ENCODE measurements around the gene PLA2G15.

Gene PLA2G15

GRCh38 chr16:68265078-68265920, 20.1 kb downstream of the PLA2G15 start:
- Histone ChIP-seq H3K27me3 (ENCODE audit: insufficient read depth, low read length, poor library complexity) (no peaks in the 10 kb centered on the region), H3K4me2 (ENCODE audit: low read length) (peak overlapping the region; percentile 39), H3K23ac (ENCODE audit: low read length) (peak overlapping the region; percentile 99), H3K27ac (ENCODE audit: low read depth, low read length) (peak overlapping the region; percentile 77), H3K4me1 (ENCODE audit: control insufficient read depth, low read depth, low read length) (peaks cover 2% of the 10 kb centered on the region), H2BK120ac (ENCODE audit: low read depth, low read length) (no peak overlapping the region), H3K18ac (ENCODE audit: low read length) (peak overlapping the region; percentile 13), H3K79me2 (ENCODE audit: control insufficient read depth, insufficient read depth, low read length) (peaks cover 30% of the 10 kb centered on the region), H2BK5ac (ENCODE audit: low read length) (no peak overlapping the region), H3K56ac (ENCODE audit: low read length) (peak overlapping the region; percentile 99), H4K8ac (ENCODE audit: low read depth, low read length) (no peak overlapping the region), H2AK5ac (ENCODE audit: low read length) (no peak overlapping the region), H2BK15ac (replicated peaks; ENCODE audit: low read depth) (no peak overlapping the region), H4K5ac (ENCODE audit: low read length) (no peak overlapping the region), H3K4me3 (ENCODE audit: low read length) (peak overlapping the region; percentile 88), H3K79me1 (ENCODE audit: low read length) (peaks cover 7% of the 10 kb centered on the region), H3K9ac (ENCODE audit: low read length) (peak overlapping the region; percentile 97), H3K4ac (ENCODE audit: low read depth, low read length) (no peak overlapping the region), H3K36me3 (ENCODE audit: control insufficient read depth, insufficient read depth, low read length) (no peaks in the 10 kb centered on the region)
- peak; percentile 86 for DNase-seq
- WGBS (ENCODE audit: extremely low coverage, insufficient coverage, low lambda C conversion rate) = no CpG with 5 or more reads among the region's 23 CpGs

- peak; percentile 80 for DNase-seq
- H3K27ac ChIP-seq (ENCODE audit: low read depth, low read length) = no peak overlapping the region
- H2BK15ac ChIP-seq (replicated peaks; ENCODE audit: low read depth) = no peak overlapping the region
- H3K4me2 ChIP-seq (ENCODE audit: low read length) = peak overlapping the region; percentile 5
- H3K9ac ChIP-seq (ENCODE audit: low read length) = peak overlapping the region; percentile 0
- H3K79me1 ChIP-seq (ENCODE audit: low read length) = peaks cover 7% of the 10 kb centered on the region
- no peak overlapping the region for H2AK5ac ChIP-seq (ENCODE audit: low read length)
- no peak overlapping the region for H4K8ac ChIP-seq (ENCODE audit: low read depth, low read length)
- peaks cover 45% of the 10 kb centered on the region for H3K79me2 ChIP-seq (ENCODE audit: control insufficient read depth, insufficient read depth, low read length)
- H3K36me3 ChIP-seq (ENCODE audit: control insufficient read depth, insufficient read depth, low read length) = no peaks in the 10 kb centered on the region
- H2BK120ac ChIP-seq (ENCODE audit: low read depth, low read length) = no peak overlapping the region
- peak overlapping the region; percentile 44 for H2BK5ac ChIP-seq (ENCODE audit: low read length)
- H4K5ac ChIP-seq (ENCODE audit: low read length) = no peak overlapping the region
- H3K27me3 ChIP-seq (ENCODE audit: insufficient read depth, low read length, poor library complexity) = no peaks in the 10 kb centered on the region
- no CpG with 5 or more reads among the region's 6 CpGs for WGBS (ENCODE audit: extremely low coverage, insufficient coverage, low lambda C conversion rate)
- H3K4ac ChIP-seq (ENCODE audit: low read depth, low read length) = no peak overlapping the region
- H3K4me3 ChIP-seq (ENCODE audit: low read length) = no peak overlapping the region
- peak overlapping the region; percentile 1 for H3K56ac ChIP-seq (ENCODE audit: low read length)
- peak overlapping the region; percentile 4 for H3K18ac ChIP-seq (ENCODE audit: low read length)
- H3K23ac ChIP-seq (ENCODE audit: low read length) = no peak overlapping the region
- H3K4me1 ChIP-seq (ENCODE audit: control insufficient read depth, low read depth, low read length) = peaks cover 2% of the 10 kb centered on the region
These were observed 22.6 kb downstream of the PLA2G15 start for GRCh38 chr16:68267612-68268405.

DNA sequence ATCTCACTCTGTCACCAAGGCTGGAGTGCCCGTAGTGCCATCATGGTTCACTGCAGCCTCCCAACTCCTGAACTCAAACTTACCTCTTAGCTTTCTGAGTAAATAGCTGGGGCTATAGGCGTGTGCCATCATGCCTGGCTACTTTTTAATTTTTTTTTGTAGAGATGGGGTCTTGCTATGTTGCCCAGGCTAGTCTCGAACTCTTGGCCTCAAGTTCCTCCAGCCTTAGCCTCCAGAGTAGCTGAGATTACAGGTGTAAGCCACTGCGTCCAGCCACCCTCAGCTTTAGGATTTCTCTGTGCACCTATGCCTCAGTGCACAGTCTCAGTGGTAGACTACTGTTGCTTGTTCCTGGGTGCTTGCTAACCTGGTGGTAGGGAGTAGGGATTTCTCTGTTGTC, 24.6 kb downstream of the PLA2G15 start:
- WGBS (ENCODE audit: extremely low coverage, insufficient coverage, low lambda C conversion rate) = no CpG with 5 or more reads among the region's 4 CpGs
- Histone ChIP-seq H3K18ac (ENCODE audit: low read length) (no peak overlapping the region), H3K4ac (ENCODE audit: low read depth, low read length) (no peak overlapping the region), H2BK5ac (ENCODE audit: low read length) (no peak overlapping the region), H3K9ac (ENCODE audit: low read length) (no peak overlapping the region), H3K23ac (ENCODE audit: low read length) (no peak overlapping the region), H3K36me3 (ENCODE audit: control insufficient read depth, insufficient read depth, low read length) (peaks cover 6% of the 10 kb centered on the region), H3K4me2 (ENCODE audit: low read length) (no peak overlapping the region), H4K5ac (ENCODE audit: low read length) (no peak overlapping the region), H3K27ac (ENCODE audit: low read depth, low read length) (no peak overlapping the region), H3K4me3 (ENCODE audit: low read length) (no peak overlapping the region), H3K27me3 (ENCODE audit: insufficient read depth, low read length, poor library complexity) (no peaks in the 10 kb centered on the region), H4K8ac (ENCODE audit: low read depth, low read length) (no peak overlapping the region), H3K56ac (ENCODE audit: low read length) (no peak overlapping the region), H3K79me2 (ENCODE audit: control insufficient read depth, insufficient read depth, low read length) (peaks cover 53% of the 10 kb centered on the region), H3K79me1 (ENCODE audit: low read length) (peaks cover 21% of the 10 kb centered on the region), H2AK5ac (ENCODE audit: low read length) (no peak overlapping the region), H2BK15ac (replicated peaks; ENCODE audit: low read depth) (no peak overlapping the region), H2BK120ac (ENCODE audit: low read depth, low read length) (no peak overlapping the region), H3K4me1 (ENCODE audit: control insufficient read depth, low read depth, low read length) (peaks cover 4% of the 10 kb centered on the region)
- DNase-seq = no peak

DNA sequence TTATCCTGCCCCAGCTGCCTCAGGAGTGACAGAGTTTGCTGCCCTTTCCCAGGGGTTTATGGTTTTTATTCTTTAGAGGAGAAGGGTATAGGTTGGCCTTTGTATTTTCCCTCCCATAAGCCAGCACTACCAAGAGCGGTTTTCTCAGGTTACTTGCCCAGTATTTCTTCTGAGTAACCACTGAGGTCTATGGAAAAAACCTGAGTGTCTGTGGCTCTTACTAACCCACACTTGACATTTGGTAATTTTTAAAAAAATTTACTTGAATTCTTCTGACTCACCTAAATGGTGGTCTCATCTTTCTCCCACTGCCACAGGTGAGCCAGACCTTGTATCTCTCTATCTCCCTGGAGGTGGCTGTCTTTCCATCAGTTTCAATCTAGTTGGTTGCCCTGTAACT, 25.2 kb downstream of the PLA2G15 start:
- Histone ChIP-seq H2BK5ac (ENCODE audit: low read length) (no peak overlapping the region), H2BK15ac (replicated peaks; ENCODE audit: low read depth) (no peak overlapping the region), H3K4ac (ENCODE audit: low read depth, low read length) (no peak overlapping the region), H2AK5ac (ENCODE audit: low read length) (no peak overlapping the region), H3K36me3 (ENCODE audit: control insufficient read depth, insufficient read depth, low read length) (peaks cover 6% of the 10 kb centered on the region), H3K9ac (ENCODE audit: low read length) (no peak overlapping the region), H2BK120ac (ENCODE audit: low read depth, low read length) (no peak overlapping the region), H3K27ac (ENCODE audit: low read depth, low read length) (no peak overlapping the region), H3K79me1 (ENCODE audit: low read length) (peaks cover 23% of the 10 kb centered on the region), H3K27me3 (ENCODE audit: insufficient read depth, low read length, poor library complexity) (no peaks in the 10 kb centered on the region), H3K23ac (ENCODE audit: low read length) (no peak overlapping the region), H3K56ac (ENCODE audit: low read length) (no peak overlapping the region), H4K8ac (ENCODE audit: low read depth, low read length) (no peak overlapping the region), H3K4me1 (ENCODE audit: control insufficient read depth, low read depth, low read length) (peaks cover 4% of the 10 kb centered on the region), H3K4me2 (ENCODE audit: low read length) (no peak overlapping the region), H3K4me3 (ENCODE audit: low read length) (no peak overlapping the region), H4K5ac (ENCODE audit: low read length) (no peak overlapping the region), H3K18ac (ENCODE audit: low read length) (no peak overlapping the region), H3K79me2 (ENCODE audit: control insufficient read depth, insufficient read depth, low read length) (peaks cover 53% of the 10 kb centered on the region)
- no CpG with 5 or more reads among the region's 1 CpG for WGBS (ENCODE audit: extremely low coverage, insufficient coverage, low lambda C conversion rate)
- DNase-seq = no peak

DNA sequence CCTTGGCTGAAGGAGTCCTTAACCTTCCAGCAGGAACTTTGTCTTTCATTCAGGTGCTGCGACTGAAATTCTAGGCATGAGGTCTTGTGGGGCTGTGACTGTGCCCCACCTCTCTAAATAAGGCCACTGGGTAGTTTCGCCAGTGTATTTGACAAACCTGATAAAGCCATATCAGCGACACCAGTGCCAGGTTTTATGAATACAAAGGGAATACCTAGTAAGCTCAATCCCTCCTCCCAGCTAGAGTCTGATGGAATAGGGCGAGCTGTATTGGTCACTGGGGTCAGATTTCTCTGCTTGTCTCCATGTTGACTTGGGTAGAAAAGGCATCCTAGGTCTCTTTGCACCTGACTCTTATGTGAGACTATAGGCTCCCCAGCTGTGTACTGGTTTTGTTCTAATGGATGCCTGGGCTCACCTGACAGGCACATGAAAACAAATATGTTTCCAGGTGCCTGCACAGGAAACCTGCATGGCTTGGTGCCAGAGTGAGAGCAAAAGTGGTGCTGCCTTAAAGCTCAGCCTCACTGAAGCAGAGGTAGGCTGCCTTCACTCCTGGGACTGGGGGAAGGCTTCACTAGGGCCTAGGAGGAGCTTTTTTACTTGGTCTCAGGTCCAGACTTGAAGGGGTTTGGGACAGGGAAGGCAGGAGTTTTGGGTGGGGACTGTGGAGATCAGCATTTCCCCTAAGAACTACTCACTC, 27.5 kb downstream of the PLA2G15 start:
- H2BK5ac ChIP-seq (ENCODE audit: low read length) = no peak overlapping the region
- no peak overlapping the region for H4K5ac ChIP-seq (ENCODE audit: low read length)
- H3K4me2 ChIP-seq (ENCODE audit: low read length) = no peak overlapping the region
- peak; percentile 81 for DNase-seq
- H2BK120ac ChIP-seq (ENCODE audit: low read depth, low read length) = no peak overlapping the region
- H3K27me3 ChIP-seq (ENCODE audit: insufficient read depth, low read length, poor library complexity) = no peaks in the 10 kb centered on the region
- H2BK15ac ChIP-seq (replicated peaks; ENCODE audit: low read depth) = no peak overlapping the region
- H3K18ac ChIP-seq (ENCODE audit: low read length) = no peak overlapping the region
- no peak overlapping the region for H3K56ac ChIP-seq (ENCODE audit: low read length)
- peak overlapping the region; percentile 6 for H3K9ac ChIP-seq (ENCODE audit: low read length)
- H3K27ac ChIP-seq (ENCODE audit: low read depth, low read length) = no peak overlapping the region
- no peak overlapping the region for H3K4me3 ChIP-seq (ENCODE audit: low read length)
- peaks cover 6% of the 10 kb centered on the region for H3K36me3 ChIP-seq (ENCODE audit: control insufficient read depth, insufficient read depth, low read length)
- peaks cover 23% of the 10 kb centered on the region for H3K79me1 ChIP-seq (ENCODE audit: low read length)
- H3K4ac ChIP-seq (ENCODE audit: low read depth, low read length) = no peak overlapping the region
- peaks cover 45% of the 10 kb centered on the region for H3K79me2 ChIP-seq (ENCODE audit: control insufficient read depth, insufficient read depth, low read length)
- WGBS (ENCODE audit: extremely low coverage, insufficient coverage, low lambda C conversion rate) = no CpG with 5 or more reads among the region's 4 CpGs
- H4K8ac ChIP-seq (ENCODE audit: low read depth, low read length) = no peak overlapping the region
- no peak overlapping the region for H3K23ac ChIP-seq (ENCODE audit: low read length)
- H3K4me1 ChIP-seq (ENCODE audit: control insufficient read depth, low read depth, low read length) = peaks cover 4% of the 10 kb centered on the region
- H2AK5ac ChIP-seq (ENCODE audit: low read length) = no peak overlapping the region
